ENCODE measurements around the gene SMIM34. TPM values are rescaled to one million over a fixed set of nuclear protein-coding genes. Genes with fewer than 3 reads are reported as not detected.
"Not testable (repeated sequence)": the region's sequence is repeated elsewhere in the genome, so short reads cannot be mapped to it uniquely, and the experiment has no call there.

The SMIM34 gene
- total RNA-seq, 1 donor from 2014 or later, result not detected

- not testable (repeated sequence) for H3K9ac ChIP-seq (ENCODE audit: low read depth in 1 of 3, low read length in 3 of 3); H3K36me3 ChIP-seq (ENCODE audit: control insufficient read depth in 3 of 3, insufficient read depth in 3 of 3, low read length in 3 of 3); H3K4me3 ChIP-seq (ENCODE audit: low read length in 3 of 3); H3K27ac ChIP-seq (ENCODE audit: low read depth, low read length); H3K9me3 ChIP-seq (ENCODE audit: control insufficient read depth in 3 of 3, low read length in 3 of 3); H3K4me1 ChIP-seq (ENCODE audit: control insufficient read depth in 3 of 3, insufficient read depth in 3 of 3, low read length in 3 of 3); H3K27me3 ChIP-seq (ENCODE audit: control insufficient read depth in 3 of 3, insufficient read depth in 3 of 3, low read length in 3 of 3)
Measured at GRCh38 chr21:34417448-34418077, 6.2 kb downstream of the SMIM34 start.

GRCh38 chr21:34407294-34407693, 16.5 kb downstream of the SMIM34 start:
- not testable (repeated sequence) for H3K27ac ChIP-seq (ENCODE audit: low read depth, low read length); H3K27me3 ChIP-seq (ENCODE audit: control insufficient read depth in 3 of 3, insufficient read depth in 3 of 3, low read length in 3 of 3); H3K4me1 ChIP-seq (ENCODE audit: control insufficient read depth in 3 of 3, insufficient read depth in 3 of 3, low read length in 3 of 3); H3K36me3 ChIP-seq (ENCODE audit: control insufficient read depth in 3 of 3, insufficient read depth in 3 of 3, low read length in 3 of 3); H3K9me3 ChIP-seq (ENCODE audit: control insufficient read depth in 3 of 3, low read length in 3 of 3); H3K4me3 ChIP-seq (ENCODE audit: low read length in 3 of 3); H3K9ac ChIP-seq (ENCODE audit: low read depth in 1 of 3, low read length in 3 of 3)

GRCh38 chr21:34406676-34407075, 17.1 kb downstream of the SMIM34 start:
- not testable (repeated sequence) for H3K36me3 ChIP-seq (ENCODE audit: control insufficient read depth in 3 of 3, insufficient read depth in 3 of 3, low read length in 3 of 3); H3K27me3 ChIP-seq (ENCODE audit: control insufficient read depth in 3 of 3, insufficient read depth in 3 of 3, low read length in 3 of 3); H3K4me3 ChIP-seq (ENCODE audit: low read length in 3 of 3); H3K27ac ChIP-seq (ENCODE audit: low read depth, low read length); H3K9ac ChIP-seq (ENCODE audit: low read depth in 1 of 3, low read length in 3 of 3); H3K9me3 ChIP-seq (ENCODE audit: control insufficient read depth in 3 of 3, low read length in 3 of 3); H3K4me1 ChIP-seq (ENCODE audit: control insufficient read depth in 3 of 3, insufficient read depth in 3 of 3, low read length in 3 of 3)

- H3K27ac ChIP-seq (ENCODE audit: low read depth, low read length); H3K9ac ChIP-seq (ENCODE audit: low read depth in 1 of 3, low read length in 3 of 3); H3K4me1 ChIP-seq (ENCODE audit: control insufficient read depth in 3 of 3, insufficient read depth in 3 of 3, low read length in 3 of 3); H3K36me3 ChIP-seq (ENCODE audit: control insufficient read depth in 3 of 3, insufficient read depth in 3 of 3, low read length in 3 of 3); H3K4me3 ChIP-seq (ENCODE audit: low read length in 3 of 3); H3K27me3 ChIP-seq (ENCODE audit: control insufficient read depth in 3 of 3, insufficient read depth in 3 of 3, low read length in 3 of 3); H3K9me3 ChIP-seq (ENCODE audit: control insufficient read depth in 3 of 3, low read length in 3 of 3): not testable (repeated sequence)
Measured at GRCh38 chr21:34406102-34406501, 17.6 kb downstream of the SMIM34 start.

- not testable (repeated sequence) for H3K27ac ChIP-seq (ENCODE audit: low read depth, low read length); H3K9me3 ChIP-seq (ENCODE audit: control insufficient read depth in 3 of 3, low read length in 3 of 3); H3K36me3 ChIP-seq (ENCODE audit: control insufficient read depth in 3 of 3, insufficient read depth in 3 of 3, low read length in 3 of 3); H3K4me3 ChIP-seq (ENCODE audit: low read length in 3 of 3); H3K9ac ChIP-seq (ENCODE audit: low read depth in 1 of 3, low read length in 3 of 3); H3K4me1 ChIP-seq (ENCODE audit: control insufficient read depth in 3 of 3, insufficient read depth in 3 of 3, low read length in 3 of 3); H3K27me3 ChIP-seq (ENCODE audit: control insufficient read depth in 3 of 3, insufficient read depth in 3 of 3, low read length in 3 of 3)
Measured at GRCh38 chr21:34405686-34406085, 18.1 kb downstream of the SMIM34 start.

- H3K4me3 ChIP-seq (ENCODE audit: low read length in 3 of 3); H3K27ac ChIP-seq (ENCODE audit: low read depth, low read length); H3K9me3 ChIP-seq (ENCODE audit: control insufficient read depth in 3 of 3, low read length in 3 of 3); H3K4me1 ChIP-seq (ENCODE audit: control insufficient read depth in 3 of 3, insufficient read depth in 3 of 3, low read length in 3 of 3); H3K9ac ChIP-seq (ENCODE audit: low read depth in 1 of 3, low read length in 3 of 3); H3K27me3 ChIP-seq (ENCODE audit: control insufficient read depth in 3 of 3, insufficient read depth in 3 of 3, low read length in 3 of 3); H3K36me3 ChIP-seq (ENCODE audit: control insufficient read depth in 3 of 3, insufficient read depth in 3 of 3, low read length in 3 of 3): not testable (repeated sequence)
Measured at GRCh38 chr21:34404742-34405141, 19.0 kb downstream of the SMIM34 start.

- H3K36me3 ChIP-seq (ENCODE audit: control insufficient read depth in 3 of 3, insufficient read depth in 3 of 3, low read length in 3 of 3); H3K27ac ChIP-seq (ENCODE audit: low read depth, low read length); H3K4me1 ChIP-seq (ENCODE audit: control insufficient read depth in 3 of 3, insufficient read depth in 3 of 3, low read length in 3 of 3); H3K4me3 ChIP-seq (ENCODE audit: low read length in 3 of 3); H3K9me3 ChIP-seq (ENCODE audit: control insufficient read depth in 3 of 3, low read length in 3 of 3); H3K9ac ChIP-seq (ENCODE audit: low read depth in 1 of 3, low read length in 3 of 3); H3K27me3 ChIP-seq (ENCODE audit: control insufficient read depth in 3 of 3, insufficient read depth in 3 of 3, low read length in 3 of 3): not testable (repeated sequence)
Measured at GRCh38 chr21:34400522-34400921, 23.2 kb downstream of the SMIM34 start.

GRCh38 chr21:34383724-34384415, 39.9 kb downstream of the SMIM34 start:
- H3K4me1 ChIP-seq (ENCODE audit: control insufficient read depth in 3 of 3, insufficient read depth in 3 of 3, low read length in 3 of 3); H3K4me3 ChIP-seq (ENCODE audit: low read length in 3 of 3); H3K27ac ChIP-seq (ENCODE audit: low read depth, low read length); H3K36me3 ChIP-seq (ENCODE audit: control insufficient read depth in 3 of 3, insufficient read depth in 3 of 3, low read length in 3 of 3); H3K9me3 ChIP-seq (ENCODE audit: control insufficient read depth in 3 of 3, low read length in 3 of 3); H3K27me3 ChIP-seq (ENCODE audit: control insufficient read depth in 3 of 3, insufficient read depth in 3 of 3, low read length in 3 of 3); H3K9ac ChIP-seq (ENCODE audit: low read depth in 1 of 3, low read length in 3 of 3): not testable (repeated sequence)

GRCh38 chr21:34383138-34383537, 40.6 kb downstream of the SMIM34 start:
- H3K4me1 ChIP-seq (ENCODE audit: control insufficient read depth in 3 of 3, insufficient read depth in 3 of 3, low read length in 3 of 3); H3K36me3 ChIP-seq (ENCODE audit: control insufficient read depth in 3 of 3, insufficient read depth in 3 of 3, low read length in 3 of 3); H3K4me3 ChIP-seq (ENCODE audit: low read length in 3 of 3); H3K27ac ChIP-seq (ENCODE audit: low read depth, low read length); H3K27me3 ChIP-seq (ENCODE audit: control insufficient read depth in 3 of 3, insufficient read depth in 3 of 3, low read length in 3 of 3); H3K9ac ChIP-seq (ENCODE audit: low read depth in 1 of 3, low read length in 3 of 3); H3K9me3 ChIP-seq (ENCODE audit: control insufficient read depth in 3 of 3, low read length in 3 of 3): not testable (repeated sequence)

- H3K4me1 ChIP-seq (ENCODE audit: control insufficient read depth in 3 of 3, insufficient read depth in 3 of 3, low read length in 3 of 3); H3K9ac ChIP-seq (ENCODE audit: low read depth in 1 of 3, low read length in 3 of 3); H3K27ac ChIP-seq (ENCODE audit: low read depth, low read length); H3K4me3 ChIP-seq (ENCODE audit: low read length in 3 of 3); H3K27me3 ChIP-seq (ENCODE audit: control insufficient read depth in 3 of 3, insufficient read depth in 3 of 3, low read length in 3 of 3); H3K36me3 ChIP-seq (ENCODE audit: control insufficient read depth in 3 of 3, insufficient read depth in 3 of 3, low read length in 3 of 3); H3K9me3 ChIP-seq (ENCODE audit: control insufficient read depth in 3 of 3, low read length in 3 of 3): not testable (repeated sequence)
Measured at GRCh38 chr21:34375619-34375972, 48.2 kb downstream of the SMIM34 start.

Data from skeletal muscle tissue (tissue), 4 donors.